Measurements from ENCODE around the gene SLC23A2.
"Not testable (repeated sequence)": the region's sequence is repeated elsewhere in the genome, so short reads cannot be mapped to it uniquely, and the experiment has no call there.

Gene SLC23A2

DNA sequence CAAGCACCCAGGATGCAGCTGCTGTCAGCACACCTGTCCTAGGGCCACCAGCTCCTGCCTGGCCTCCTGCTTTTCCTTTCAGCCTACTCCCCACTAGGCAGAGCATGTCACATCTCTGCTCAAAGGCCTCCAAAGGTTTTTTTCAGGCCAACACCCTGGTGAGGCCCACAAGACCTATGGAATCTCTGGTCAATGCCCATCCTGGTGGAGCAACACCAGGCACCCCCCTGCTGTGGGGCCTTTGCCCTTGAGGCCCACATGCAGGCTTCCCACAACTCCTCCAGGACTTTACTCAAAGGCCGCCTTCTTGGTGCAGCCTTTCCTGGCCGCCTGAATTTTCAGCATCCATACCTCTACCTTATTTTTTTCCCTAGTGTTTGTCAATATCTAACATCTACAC lies 76.9 kb downstream of the SLC23A2 start:
- peak overlapping the region; percentile 67 for H3K27ac Mint-ChIP-seq
- H3K27me3 Mint-ChIP-seq = no peaks in the 10 kb centered on the region

DNA sequence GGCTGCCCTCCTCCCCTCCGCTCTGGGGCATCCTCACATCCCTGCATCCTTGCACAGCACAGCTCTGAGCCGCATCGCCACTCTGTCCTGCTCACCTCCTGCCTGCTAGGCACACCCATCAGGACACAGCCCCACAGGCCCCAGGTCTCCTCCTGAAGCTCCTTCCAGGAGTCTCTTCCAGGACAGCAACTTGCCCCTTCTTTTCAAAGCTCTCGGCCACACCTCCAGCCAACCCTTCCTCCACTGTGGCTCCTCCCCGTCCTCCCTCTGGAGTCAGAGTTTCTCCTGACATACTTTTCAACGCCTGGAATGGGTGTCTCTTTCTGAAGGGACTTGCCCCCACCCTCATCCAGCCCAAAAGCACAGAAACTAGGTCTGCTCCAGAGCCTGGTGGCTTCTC lies 77.3 kb downstream of the SLC23A2 start:
- Mint-ChIP-seq H3K36me3 (peaks cover 20% of the 10 kb centered on the region), H3K27me3 (no peaks in the 10 kb centered on the region), H3K4me1 (peaks cover 30% of the 10 kb centered on the region), H3K27ac (peak overlapping the region; percentile 28), H3K4me3 (no peak overlapping the region), H3K9me3 (no peaks in the 10 kb centered on the region)
- ATAC-seq (ENCODE audit: low read depth) = no peak
- DNase-seq (ENCODE audit: low spot score in 2 of 2) = no peak

More for the DNA sequence above, 76.9 kb downstream of the SLC23A2 start:
- Mint-ChIP-seq H3K4me1 (peaks cover 26% of the 10 kb centered on the region), H3K36me3 (peaks cover 23% of the 10 kb centered on the region), H3K4me3 (no peak overlapping the region), H3K9me3 (no peaks in the 10 kb centered on the region)
- no peak for DNase-seq (ENCODE audit: low spot score in 2 of 2)
- no peak for ATAC-seq (ENCODE audit: low read depth)

- ATAC-seq (ENCODE audit: low read depth) = no peak
- Mint-ChIP-seq H3K4me3 (no peak overlapping the region), H3K9me3 (no peaks in the 10 kb centered on the region), H3K36me3 (peaks cover 13% of the 10 kb centered on the region), H3K4me1 (peaks cover 38% of the 10 kb centered on the region), H3K27ac (peak overlapping the region; percentile 68), H3K27me3 (no peaks in the 10 kb centered on the region)
- DNase-seq (ENCODE audit: low spot score in 2 of 2) = no peak
These were observed 79.1 kb downstream of the SLC23A2 start for GRCh38 chr20:4922186-4922585.

- DNase-seq (ENCODE audit: low spot score in 2 of 2); H3K9me3 Mint-ChIP-seq; ATAC-seq (ENCODE audit: low read depth); H3K27ac Mint-ChIP-seq; H3K4me3 Mint-ChIP-seq; H3K27me3 Mint-ChIP-seq: not testable (repeated sequence)
- H3K36me3 Mint-ChIP-seq = peaks cover 15% of the 10 kb centered on the region
- peaks cover 41% of the 10 kb centered on the region for H3K4me1 Mint-ChIP-seq
These were observed 80.0 kb downstream of the SLC23A2 start for GRCh38 chr20:4921271-4921670.

- Mint-ChIP-seq H3K36me3 (peaks cover 13% of the 10 kb centered on the region), H3K4me3 (no peak overlapping the region), H3K4me1 (peaks cover 39% of the 10 kb centered on the region), H3K9me3 (no peaks in the 10 kb centered on the region), H3K27me3 (no peaks in the 10 kb centered on the region), H3K27ac (no peak overlapping the region)
- ATAC-seq (ENCODE audit: low read depth) (no peak), DNase-seq (ENCODE audit: low spot score in 2 of 2) (no peak)
These were observed 80.7 kb downstream of the SLC23A2 start for GRCh38 chr20:4920655-4921054.

DNA sequence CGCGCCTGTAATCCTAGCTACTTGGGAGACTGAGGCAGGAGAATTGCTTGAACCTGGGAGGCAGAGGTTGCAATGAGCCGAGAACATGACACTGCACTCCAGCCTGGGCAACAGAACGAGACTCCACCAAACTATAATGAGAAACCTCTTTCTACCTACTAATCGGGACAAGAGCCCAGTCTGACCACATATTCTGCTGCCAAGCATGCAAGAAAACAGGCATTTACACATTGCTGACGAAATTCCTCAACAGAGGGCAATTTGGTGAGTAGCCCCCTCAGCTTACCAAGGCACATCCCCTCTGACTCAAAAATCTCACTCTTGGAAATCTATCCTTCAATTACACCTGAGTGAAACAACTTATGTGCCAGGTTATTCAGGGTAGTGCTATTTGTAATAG lies 81.2 kb downstream of the SLC23A2 start:
- Mint-ChIP-seq H3K36me3 (peaks cover 10% of the 10 kb centered on the region), H3K4me1 (peaks cover 34% of the 10 kb centered on the region), H3K27ac (no peak overlapping the region), H3K9me3 (no peaks in the 10 kb centered on the region), H3K27me3 (no peaks in the 10 kb centered on the region), H3K4me3 (no peak overlapping the region)
- ATAC-seq (ENCODE audit: low read depth) (no peak), DNase-seq (ENCODE audit: low spot score in 2 of 2) (no peak)

DNA sequence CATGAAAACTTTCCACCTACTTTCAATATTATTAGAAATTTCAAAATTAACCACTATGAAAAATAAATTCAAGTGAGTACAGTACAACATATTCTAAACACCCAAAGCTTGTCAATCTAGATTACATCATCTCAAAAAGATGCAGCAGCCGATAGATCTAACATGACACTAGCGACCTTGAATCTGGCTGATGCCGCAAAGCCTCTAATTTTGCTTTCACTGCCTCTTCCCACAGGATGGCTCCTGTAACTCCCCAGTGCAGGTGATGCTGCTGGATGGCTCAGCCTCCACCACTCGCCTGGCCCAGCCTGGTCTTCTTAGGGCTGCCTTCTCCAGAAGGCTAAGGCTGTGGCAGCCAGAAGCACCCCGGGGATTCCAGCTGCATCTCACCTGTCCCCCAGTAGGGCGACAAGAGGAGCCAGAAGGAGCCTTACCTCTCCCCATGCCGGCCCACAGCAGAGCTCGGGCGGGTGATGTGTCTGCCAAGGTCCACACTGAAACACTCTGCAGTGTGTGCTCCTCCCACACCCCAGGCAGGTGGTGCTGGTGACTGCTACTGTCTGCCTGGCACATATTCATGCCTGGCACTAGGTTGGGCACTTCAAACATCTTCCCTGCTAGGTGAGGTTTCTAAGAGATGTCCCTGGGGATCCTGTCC lies 82.1 kb downstream of the SLC23A2 start:
- no peaks in the 10 kb centered on the region for H3K9me3 Mint-ChIP-seq
- DNase-seq (ENCODE audit: low spot score in 2 of 2) (no peak), ATAC-seq (ENCODE audit: low read depth) (peak; percentile 19)
- H3K36me3 Mint-ChIP-seq = peaks cover 10% of the 10 kb centered on the region
- H3K4me1 Mint-ChIP-seq = peaks cover 33% of the 10 kb centered on the region
- no peak overlapping the region for H3K4me3 Mint-ChIP-seq
- H3K27ac Mint-ChIP-seq = peak overlapping the region; percentile 68
- no peaks in the 10 kb centered on the region for H3K27me3 Mint-ChIP-seq

GRCh38 chr20:4918473-4918872 lies 82.8 kb downstream of the SLC23A2 start:
- H3K27me3 Mint-ChIP-seq = no peaks in the 10 kb centered on the region
- H3K9me3 Mint-ChIP-seq = no peaks in the 10 kb centered on the region
- H3K36me3 Mint-ChIP-seq = peaks cover 9% of the 10 kb centered on the region
- ATAC-seq (ENCODE audit: low read depth) (peak; percentile 76), DNase-seq (ENCODE audit: low spot score in 2 of 2) (no peak)
- peak overlapping the region; percentile 68 for H3K27ac Mint-ChIP-seq
- H3K4me3 Mint-ChIP-seq = no peak overlapping the region
- H3K4me1 Mint-ChIP-seq = peaks cover 35% of the 10 kb centered on the region

DNA sequence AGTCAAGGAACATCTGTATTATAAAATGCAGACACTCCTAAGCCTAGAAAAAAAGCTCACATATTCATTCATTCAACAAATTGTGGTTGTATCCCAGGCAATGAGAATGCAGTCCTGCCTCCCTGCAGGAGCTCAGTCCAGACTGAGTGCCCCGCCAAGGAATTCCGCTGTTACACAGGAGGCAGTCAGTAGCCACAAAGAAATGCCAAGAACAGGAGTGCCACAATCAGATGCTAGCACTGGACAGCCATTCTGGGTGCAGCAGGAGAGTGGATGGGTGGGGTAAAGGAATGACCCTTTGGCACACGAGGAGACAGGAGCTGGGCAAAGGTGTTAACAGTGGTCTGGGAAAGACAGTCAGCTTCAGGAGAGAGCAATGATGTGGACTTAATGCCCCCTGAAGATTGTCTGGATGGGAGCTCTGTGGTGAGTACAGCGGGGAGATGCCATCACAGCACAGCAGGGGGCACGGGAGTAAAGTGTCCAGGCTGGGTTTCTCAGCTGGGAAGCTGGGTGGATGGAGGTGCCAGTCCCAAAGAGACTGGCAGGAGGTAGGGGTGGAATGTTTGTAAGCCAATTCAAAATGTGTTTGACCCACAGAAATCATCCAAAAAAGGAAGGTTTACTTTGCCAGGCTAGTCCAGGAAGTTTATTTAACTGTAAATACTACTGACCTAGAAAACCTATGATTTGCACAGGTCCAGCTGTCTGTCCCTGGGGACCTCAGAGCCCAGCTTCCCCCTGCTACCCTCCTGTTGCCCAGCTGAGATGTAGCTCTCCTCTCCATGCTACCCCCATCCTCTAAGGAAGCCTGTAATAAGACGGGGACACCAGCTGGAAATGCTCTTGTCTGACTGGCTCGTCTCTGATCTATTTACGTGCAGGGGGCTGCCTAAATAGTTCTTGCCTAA lies 84.1 kb downstream of the SLC23A2 start:
- no peaks in the 10 kb centered on the region for H3K27me3 Mint-ChIP-seq
- ATAC-seq (ENCODE audit: low read depth) = no peak
- no peak for DNase-seq (ENCODE audit: low spot score in 2 of 2)
- peaks cover 37% of the 10 kb centered on the region for H3K4me1 Mint-ChIP-seq
- H3K9me3 Mint-ChIP-seq = no peaks in the 10 kb centered on the region
- no peak overlapping the region for H3K4me3 Mint-ChIP-seq
- H3K27ac Mint-ChIP-seq = peak overlapping the region; percentile 73
- H3K36me3 Mint-ChIP-seq = peaks cover 13% of the 10 kb centered on the region

DNA sequence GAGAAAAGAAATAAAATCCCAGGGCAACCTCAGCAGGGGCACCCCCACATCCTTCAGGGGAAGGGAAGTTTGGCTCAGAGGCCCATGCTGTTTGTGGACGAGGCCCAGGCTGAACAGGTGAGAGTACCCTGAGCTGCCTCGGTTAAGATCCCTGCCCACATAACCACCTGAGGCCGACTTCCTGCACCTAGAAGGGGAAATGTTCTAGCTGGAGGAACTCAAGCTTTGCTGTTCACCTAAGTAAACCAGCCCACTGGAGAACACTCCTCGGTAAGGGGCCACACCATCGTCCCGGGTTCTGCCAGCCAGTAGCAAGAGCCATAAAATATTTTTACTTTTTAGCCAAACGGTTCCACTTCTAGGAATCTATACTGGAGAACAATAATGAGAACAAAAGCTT lies 88.2 kb downstream of the SLC23A2 start:
- H3K4me1 Mint-ChIP-seq = peaks cover 14% of the 10 kb centered on the region
- ATAC-seq (ENCODE audit: low read depth) (peak; percentile 35), DNase-seq (ENCODE audit: low spot score in 2 of 2) (no peak)
- H3K36me3 Mint-ChIP-seq = peaks cover 11% of the 10 kb centered on the region
- no peak overlapping the region for H3K27ac Mint-ChIP-seq
- H3K27me3 Mint-ChIP-seq = no peaks in the 10 kb centered on the region
- H3K4me3 Mint-ChIP-seq = no peak overlapping the region
- no peaks in the 10 kb centered on the region for H3K9me3 Mint-ChIP-seq

- Mint-ChIP-seq H3K27ac (peak overlapping the region; percentile 75), H3K9me3 (no peaks in the 10 kb centered on the region), H3K4me3 (no peak overlapping the region), H3K36me3 (peaks cover 16% of the 10 kb centered on the region), H3K27me3 (no peaks in the 10 kb centered on the region), H3K4me1 (peaks cover 11% of the 10 kb centered on the region)
- DNase-seq (ENCODE audit: low spot score in 2 of 2) = no peak
- no peak for ATAC-seq (ENCODE audit: low read depth)
These were observed 88.7 kb downstream of the SLC23A2 start for GRCh38 chr20:4912380-4913142.

- no peak for ATAC-seq (ENCODE audit: low read depth)
- no peak overlapping the region for H3K4me3 Mint-ChIP-seq
These were observed 90.4 kb downstream of the SLC23A2 start for GRCh38 chr20:4910951-4911350.

GRCh38 chr20:4905613-4906012 lies 95.7 kb downstream of the SLC23A2 start:
- peaks cover 24% of the 10 kb centered on the region for H3K36me3 Mint-ChIP-seq
- H3K27ac Mint-ChIP-seq = peak overlapping the region; percentile 41
- no peaks in the 10 kb centered on the region for H3K27me3 Mint-ChIP-seq
- H3K4me1 Mint-ChIP-seq = peaks cover 8% of the 10 kb centered on the region
- ATAC-seq (ENCODE audit: low read depth) = no peak
- H3K9me3 Mint-ChIP-seq = no peaks in the 10 kb centered on the region
- DNase-seq (ENCODE audit: low spot score in 2 of 2) = no peak
- H3K4me3 Mint-ChIP-seq = no peak overlapping the region

More at GRCh38 chr20:4910951-4911350, 90.4 kb downstream of the SLC23A2 start:
- Mint-ChIP-seq H3K9me3 (no peaks in the 10 kb centered on the region), H3K36me3 (peaks cover 17% of the 10 kb centered on the region), H3K27ac (no peak overlapping the region), H3K4me1 (peaks cover 9% of the 10 kb centered on the region), H3K27me3 (no peaks in the 10 kb centered on the region)
- DNase-seq (ENCODE audit: low spot score in 2 of 2) = no peak

GRCh38 chr20:4905195-4905594 lies 96.1 kb downstream of the SLC23A2 start:
- no peak for ATAC-seq (ENCODE audit: low read depth)
- Mint-ChIP-seq H3K27ac (no peak overlapping the region), H3K27me3 (no peaks in the 10 kb centered on the region), H3K4me3 (no peak overlapping the region), H3K9me3 (no peaks in the 10 kb centered on the region), H3K4me1 (peaks cover 8% of the 10 kb centered on the region), H3K36me3 (peaks cover 25% of the 10 kb centered on the region)
- DNase-seq (ENCODE audit: low spot score in 2 of 2) = no peak

All from memory B cell (primary cell).